ENCODE data around the gene EIF5A2.
"Not testable (repeated sequence)": the region's sequence is repeated elsewhere in the genome, so short reads cannot be mapped to it uniquely, and the experiment has no call there.

- not testable (repeated sequence) for TF ChIP-seq EP300 (conservative IDR thresholded peaks at IDR 0.05; ENCODE audit: poor library complexity, severe bottlenecking); EZH2 (IDR thresholded peaks at IDR 0.05; ENCODE audit: borderline replicate concordance, insufficient read depth, low read length, poor library complexity, severe bottlenecking); MXI1 (conservative IDR thresholded peaks at IDR 0.05; ENCODE audit: poor library complexity, severe bottlenecking); RAD21 (conservative IDR thresholded peaks at IDR 0.05); POLR2AphosphoS5 (IDR thresholded peaks at IDR 0.05)
- TF ChIP-seq, protein P1, sequence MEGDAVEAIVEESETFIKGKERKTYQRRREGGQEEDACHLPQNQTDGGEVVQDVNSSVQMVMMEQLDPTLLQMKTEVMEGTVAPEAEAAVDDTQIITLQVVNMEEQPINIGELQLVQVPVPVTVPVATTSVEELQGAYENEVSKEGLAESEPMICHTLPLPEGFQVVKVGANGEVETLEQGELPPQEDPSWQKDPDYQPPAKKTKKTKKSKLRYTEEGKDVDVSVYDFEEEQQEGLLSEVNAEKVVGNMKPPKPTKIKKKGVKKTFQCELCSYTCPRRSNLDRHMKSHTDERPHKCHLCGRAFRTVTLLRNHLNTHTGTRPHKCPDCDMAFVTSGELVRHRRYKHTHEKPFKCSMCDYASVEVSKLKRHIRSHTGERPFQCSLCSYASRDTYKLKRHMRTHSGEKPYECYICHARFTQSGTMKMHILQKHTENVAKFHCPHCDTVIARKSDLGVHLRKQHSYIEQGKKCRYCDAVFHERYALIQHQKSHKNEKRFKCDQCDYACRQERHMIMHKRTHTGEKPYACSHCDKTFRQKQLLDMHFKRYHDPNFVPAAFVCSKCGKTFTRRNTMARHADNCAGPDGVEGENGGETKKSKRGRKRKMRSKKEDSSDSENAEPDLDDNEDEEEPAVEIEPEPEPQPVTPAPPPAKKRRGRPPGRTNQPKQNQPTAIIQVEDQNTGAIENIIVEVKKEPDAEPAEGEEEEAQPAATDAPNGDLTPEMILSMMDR (IDR thresholded peaks at IDR 0.05; ENCODE audit: poor library complexity, severe bottlenecking), result not testable (repeated sequence)
These were observed 31.1 kb downstream of the EIF5A2 start for GRCh38 chr3:170877311-170877710.
